Common myeloid progenitor, CD34-positive (primary cell): ENCODE data around the gene TMEM248.

Experiments used
- CTCF ChIA-PET: fragments of 350-600 bp; sonication (Branson Sonifier 250); formaldehyde crosslinking; loops from one replicate; lab custom pipeline; 2021; ENCODE audit warnings: antibody characterized with exemption; lab: Charles Lee
- POLR2A ChIA-PET: fragments of 350-600 bp; sonication (Branson Sonifier 250); formaldehyde crosslinking; loops from one replicate; lab custom pipeline; 2021; ENCODE audit warnings: antibody characterized with exemption; lab: Charles Lee
- DNase-seq, 3 donors: peaks; one replicate each; pipeline versions ENCODE4 v3.0.0 to v3.0.0-alpha.2; 2013
- H3K27ac ChIP-seq, 2 experiments: 1 replicate in 1 of 2; 2 replicates in 1 of 2; pipeline ENCODE4 v1.7.0; 2013; ENCODE audit warnings: inconsistent platforms in 2 of 2, low read length in 2 of 2, mild to moderate bottlenecking in 2 of 2, low read depth in 1 of 2, moderate library complexity in 1 of 2; ENCODE audit not compliant: severe bottlenecking in 2 of 2, insufficient read depth in 1 of 2, poor library complexity in 1 of 2
- H3K27me3 ChIP-seq, 5 experiments: replicated peaks in 2 of 5; 1 replicate in 3 of 5; 2 replicates in 2 of 5; pipeline versions ENCODE4 v1.6.1 to v1.7.0; 2013; ENCODE audit warnings: low read length in 4 of 5, mild to moderate bottlenecking in 2 of 5, moderate library complexity in 2 of 5, inconsistent platforms in 1 of 5; ENCODE audit not compliant: insufficient read depth in 5 of 5, control insufficient read depth in 4 of 5
- H3K36me3 ChIP-seq, 4 experiments: 1 replicate in 2 of 4; 2 replicates in 2 of 4; pipeline versions ENCODE4 v1.6.1 to v1.7.0; 2013; ENCODE audit warnings: low read length in 3 of 4, control low read depth in 1 of 4, mild to moderate bottlenecking in 1 of 4; ENCODE audit not compliant: control insufficient read depth in 4 of 4, insufficient read depth in 4 of 4
- H3K4me1 ChIP-seq, 4 experiments: 1 replicate in 3 of 4; 2 replicates in 1 of 4; pipeline versions ENCODE4 v1.6.1 to v1.7.1; 2013; ENCODE audit warnings: low read length in 3 of 4, mild to moderate bottlenecking in 3 of 4, control low read depth in 1 of 4, inconsistent platforms in 1 of 4, moderate library complexity in 1 of 4; ENCODE audit not compliant: control insufficient read depth in 4 of 4, insufficient read depth in 4 of 4; ENCODE audit errors: control extremely low read depth in 1 of 4
- H3K4me3 ChIP-seq, 7 experiments: 1 replicate in 4 of 7; 2 replicates in 3 of 7; pipeline versions ENCODE4 v1.5.1 to v1.7.0; 2013; ENCODE audit warnings: mild to moderate bottlenecking in 7 of 7, low read length in 6 of 7, moderate library complexity in 6 of 7, inconsistent platforms in 2 of 7, low read depth in 2 of 7, control low read depth in 1 of 7; ENCODE audit not compliant: insufficient read depth in 4 of 7, control insufficient read depth in 1 of 7; ENCODE audit errors: extremely low read depth in 1 of 7
- H3K9me3 ChIP-seq, 5 experiments: 1 replicate in 4 of 5; 2 replicates in 1 of 5; pipeline versions ENCODE4 v1.6.1 to v1.7.1; 2013; ENCODE audit warnings: low read length in 4 of 5, mild to moderate bottlenecking in 2 of 5, inconsistent platforms in 1 of 5, low read depth in 1 of 5, moderate library complexity in 1 of 5; ENCODE audit not compliant: control insufficient read depth in 4 of 5, insufficient read depth in 2 of 5; ENCODE audit errors: control extremely low read depth in 1 of 5
- WGBS: methylation state at CpG from one replicate; pipeline ENCODE4 v1.1.5; 2013; ENCODE audit not compliant: insufficient coverage; 5-methylcytosine and 5-hydroxymethylcytosine counted together

The TMEM248 gene

DNA sequence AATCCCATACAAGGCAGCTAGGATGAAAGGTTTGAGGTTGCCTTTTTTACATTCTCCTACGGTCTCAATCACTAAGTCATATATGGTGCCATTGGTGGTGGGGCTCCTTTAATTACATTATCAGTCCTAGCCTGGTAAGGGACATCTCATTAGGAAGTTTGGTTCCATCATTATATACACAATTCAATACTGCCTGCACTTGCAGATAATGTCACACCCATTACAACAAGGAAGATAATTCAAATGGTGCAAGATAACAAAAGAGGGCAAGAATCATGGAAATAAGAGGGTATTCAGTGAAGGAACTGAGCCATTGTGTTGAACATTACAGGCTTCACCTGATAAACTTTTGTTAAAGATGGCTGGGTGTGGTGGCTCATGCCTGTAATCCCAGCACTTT is 1.7 kb upstream of the TMEM248 start:
- POLR2A ChIA-PET = interaction anchor here (0.7 kb wide), 1 partner anchor 873 kb away, joined by 3 read pairs; no protein-coding TSS in a partner anchor
- 88% methylated on average over 1 of the region's 1 CpG for WGBS
- CTCF ChIA-PET = interaction anchor here (1.3 kb wide), 1 partner anchor 9 kb away, joined by 3 read pairs; no protein-coding TSS in a partner anchor

DNA sequence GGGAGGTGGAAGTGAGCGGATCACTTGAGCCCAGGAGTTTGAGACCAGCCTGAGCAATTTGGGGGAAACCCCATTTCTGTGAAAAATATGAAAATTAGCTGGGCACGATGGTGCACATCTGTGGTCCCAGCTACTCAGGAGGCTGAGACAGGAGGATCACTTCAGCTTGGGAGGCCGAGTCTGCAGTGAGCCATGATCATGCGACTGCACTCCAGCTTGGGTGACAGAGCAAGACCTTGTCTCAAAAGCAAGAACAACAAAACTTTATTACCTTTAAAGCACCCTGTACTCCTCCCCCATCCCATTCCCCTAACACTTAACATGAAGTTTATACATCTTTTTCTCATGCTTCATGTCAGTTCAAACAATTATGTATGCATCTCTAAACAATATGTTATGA is 1.3 kb upstream of the TMEM248 start:
- no peaks in the 10 kb centered on the region for H3K27me3 ChIP-seq
- ChIA-PET CTCF (interaction anchor here (1.3 to 1.8 kb wide), 2 partner anchors 9 to 14 kb away, joined by 3 to 4 read pairs; no protein-coding TSS in a partner anchor), POLR2A (no interaction called here)
- peak overlapping the region in 1 of 7 experiments; percentile 99 for H3K4me3 ChIP-seq
- DNase-seq = no peak
- 95% methylated on average over 3 of the region's 4 CpGs for WGBS
- no peaks in the 10 kb centered on the region for H3K9me3 ChIP-seq
- peaks cover 0 to 5% (median 2%) of the 10 kb centered on the region in 4 experiments for H3K36me3 ChIP-seq
- H3K27ac ChIP-seq = no peak overlapping the region
- H3K4me1 ChIP-seq = peaks cover 7 to 28% (median 15%) of the 10 kb centered on the region in 4 experiments

More for the DNA sequence above, 1.7 kb upstream of the TMEM248 start:
- H3K9me3 ChIP-seq = no peaks in the 10 kb centered on the region
- no peaks in the 10 kb centered on the region for H3K27me3 ChIP-seq
- no peak overlapping the region for H3K4me3 ChIP-seq
- H3K27ac ChIP-seq = no peak overlapping the region
- DNase-seq = no peak
- peaks cover 7 to 28% (median 15%) of the 10 kb centered on the region in 4 experiments for H3K4me1 ChIP-seq
- peaks cover 0 to 5% (median 2%) of the 10 kb centered on the region in 4 experiments for H3K36me3 ChIP-seq

DNA sequence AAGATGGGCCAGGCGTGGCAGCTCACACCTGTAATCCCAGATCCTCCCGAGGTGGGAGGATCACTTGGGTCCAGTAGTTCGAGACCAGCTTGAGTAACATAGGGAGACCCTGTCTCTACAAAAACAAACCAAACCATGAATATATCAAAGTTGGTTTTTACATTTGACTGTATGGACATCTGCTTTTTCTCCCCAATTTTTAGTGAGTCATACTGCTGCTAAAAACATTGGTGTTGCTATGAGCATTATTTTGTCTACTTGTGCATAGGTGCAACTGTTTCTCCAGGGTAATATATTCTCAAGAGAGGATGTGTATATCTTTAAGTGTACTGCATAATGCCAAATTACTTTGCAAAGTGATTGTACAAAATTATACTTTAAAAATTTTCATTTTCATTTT is 769 bp upstream of the TMEM248 start:
- Histone ChIP-seq H3K27ac (peak overlapping the region in 1 of 2 experiments; percentile 9), H3K36me3 (peaks cover 0 to 7% (median 2%) of the 10 kb centered on the region in 4 experiments), H3K4me1 (peaks cover 7 to 28% (median 15%) of the 10 kb centered on the region in 4 experiments), H3K27me3 (no peaks in the 10 kb centered on the region), H3K9me3 (no peaks in the 10 kb centered on the region), H3K4me3 (peak overlapping the region in 5 of 7 experiments; percentile 89 to 99 (median 99))
- CTCF ChIA-PET = interaction anchor here (1.3 to 1.8 kb wide), 2 partner anchors 10 to 13 kb away, joined by 3 to 4 read pairs; no protein-coding TSS in a partner anchor
- WGBS = no CpG with 5 or more reads among the region's 3 CpGs
- POLR2A ChIA-PET = no interaction called here
- peak in 2 of 3 donors; percentile 27 to 43 for DNase-seq

DNA sequence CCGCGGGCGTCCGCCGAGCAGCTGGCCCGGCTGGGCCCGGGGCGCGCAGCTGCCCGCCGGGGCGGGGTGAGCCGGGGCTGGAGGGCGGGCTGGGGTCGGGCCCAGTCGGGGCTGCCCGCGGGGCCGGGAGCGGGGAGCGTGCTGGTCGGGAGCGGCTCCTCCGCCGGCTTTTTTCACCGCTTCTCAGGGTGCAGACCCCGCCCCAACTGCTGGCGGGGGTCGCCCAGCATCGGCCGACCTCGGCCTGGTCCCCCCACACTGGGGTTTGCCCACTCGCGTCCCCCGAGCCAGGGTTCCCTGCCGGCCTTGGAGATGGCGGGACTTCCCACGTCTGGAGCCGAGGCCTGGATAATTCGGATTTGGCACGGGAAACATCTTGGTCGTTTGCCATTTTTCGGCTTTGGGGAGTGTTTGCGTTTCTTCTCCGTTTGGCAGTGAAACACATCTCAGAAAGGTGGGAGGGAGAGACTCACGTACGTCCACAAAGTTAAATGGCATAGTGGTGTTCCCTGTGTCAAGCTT is 432 bp downstream of the TMEM248 start:
- no peaks in the 10 kb centered on the region for H3K27me3 ChIP-seq
- H3K9me3 ChIP-seq = no peaks in the 10 kb centered on the region
- POLR2A ChIA-PET = interaction anchor here (0.5 to 0.8 kb wide), 4 partner anchors 18 to 290 kb away, joined by 3 to 11 read pairs (median 4); no protein-coding TSS in a partner anchor
- DNase-seq = peak; percentile 14 to 53 (median 48)
- H3K27ac ChIP-seq = peak overlapping the region; percentile 69 to 93
- peaks cover 0 to 8% (median 4%) of the 10 kb centered on the region in 4 experiments for H3K36me3 ChIP-seq
- peak overlapping the region; percentile 64 to 99 (median 98) for H3K4me3 ChIP-seq
- CTCF ChIA-PET = interaction anchor here (0.8 to 1.8 kb wide), 6 partner anchors 8 to 77 kb away, joined by 3 to 5 read pairs (median 4); no protein-coding TSS in a partner anchor
- H3K4me1 ChIP-seq = peaks cover 7 to 28% (median 15%) of the 10 kb centered on the region in 4 experiments
- 0% methylated on average over 37 of the region's 47 CpGs for WGBS

DNA sequence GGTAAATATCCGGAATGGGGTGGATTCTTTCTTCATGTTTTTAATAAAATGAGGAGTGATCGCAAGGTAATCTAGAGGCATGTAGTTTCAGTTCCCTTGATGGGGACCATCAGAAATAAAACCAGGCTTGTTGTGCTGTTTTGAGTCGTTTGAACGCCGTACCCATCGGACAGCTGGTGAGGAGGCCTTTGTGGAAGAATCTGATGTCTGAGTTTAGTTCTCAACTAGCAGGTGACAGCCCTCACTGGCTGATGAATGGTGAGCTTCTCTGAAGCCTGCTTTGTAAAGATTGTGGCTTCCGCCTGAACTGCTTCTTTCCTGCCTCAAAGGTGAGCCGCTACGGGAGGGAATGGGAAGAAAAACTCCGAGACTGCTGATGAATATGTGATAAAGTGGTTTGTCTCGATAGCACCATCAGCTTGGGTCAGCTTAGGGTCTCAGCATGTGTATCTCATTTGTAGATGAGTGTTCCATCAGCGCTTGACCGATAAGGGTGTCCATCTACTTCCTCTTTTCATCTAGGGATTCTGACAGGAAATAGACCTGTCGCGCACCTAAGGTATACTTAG is 977 bp downstream of the TMEM248 start:
- peaks cover 7 to 28% (median 15%) of the 10 kb centered on the region in 4 experiments for H3K4me1 ChIP-seq
- DNase-seq = peak; percentile 14 to 60 (median 45)
- H3K27me3 ChIP-seq = no peaks in the 10 kb centered on the region
- peak overlapping the region; percentile 64 to 99 (median 98) for H3K4me3 ChIP-seq
- H3K27ac ChIP-seq = peak overlapping the region; percentile 69 to 93
- ChIA-PET POLR2A (interaction anchor here (0.5 to 0.6 kb wide), 3 partner anchors 9 to 241 kb away, joined by 4 to 11 read pairs (median 7); no protein-coding TSS in a partner anchor), CTCF (interaction anchor here (0.8 to 1.7 kb wide), 5 partner anchors 9 to 77 kb away, joined by 3 to 5 read pairs (median 3); no protein-coding TSS in a partner anchor)
- H3K9me3 ChIP-seq = no peaks in the 10 kb centered on the region
- 7% methylated on average over 9 of the region's 15 CpGs for WGBS
- peaks cover 0 to 8% (median 4%) of the 10 kb centered on the region in 4 experiments for H3K36me3 ChIP-seq

DNA sequence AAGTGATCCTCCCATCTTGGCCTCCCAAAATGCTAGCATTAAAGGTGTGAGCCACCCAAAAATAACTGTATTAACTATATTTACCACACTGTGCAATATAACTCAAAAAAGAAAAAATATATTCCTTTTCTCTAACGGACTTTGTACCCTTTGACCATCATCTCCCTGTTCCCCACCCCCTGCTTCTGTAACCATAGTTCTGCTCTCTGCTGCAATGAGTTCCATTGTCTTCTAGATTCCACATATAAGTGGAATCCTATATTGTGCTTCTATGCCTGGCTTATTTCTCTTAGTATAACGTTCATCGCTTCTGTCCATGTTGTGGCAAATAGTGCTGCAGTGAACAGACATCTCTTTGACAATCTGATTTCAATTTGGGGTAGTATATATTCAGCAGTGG is 4.2 kb downstream of the TMEM248 start:
- no peaks in the 10 kb centered on the region for H3K9me3 ChIP-seq
- ChIA-PET POLR2A (no interaction called here), CTCF (no interaction called here)
- no peak overlapping the region for H3K4me3 ChIP-seq
- 100% methylated on average over 1 of the region's 3 CpGs for WGBS
- H3K36me3 ChIP-seq = peaks cover 0 to 23% (median 5%) of the 10 kb centered on the region in 4 experiments
- no peak overlapping the region for H3K27ac ChIP-seq
- H3K27me3 ChIP-seq = no peaks in the 10 kb centered on the region
- peaks cover 7 to 25% (median 15%) of the 10 kb centered on the region in 4 experiments for H3K4me1 ChIP-seq
- no peak for DNase-seq
